Adrenal gland (tissue), 12 donors: ENCODE data around the gene TMEM130. TPM values are rescaled to one million over a fixed set of nuclear protein-coding genes. Genes with fewer than 3 reads are reported as not detected.

Experiments used
- DNase-seq, 7 donors: peaks; one replicate each; pipeline ENCODE4 v3.0.0-alpha.2; 2019 to 2020
- H3K27ac ChIP-seq, 5 donors: fragments of 200-600 bp; sonication (generic) in 4 of 5; 1 replicate in 3 of 5; 2 replicates in 2 of 5; pipeline versions ENCODE4 v1.5.1 to v1.8.0; 2016 to 2020; ENCODE audit warnings: mild to moderate bottlenecking in 1 of 5
- H3K27me3 ChIP-seq: fragments of 200-600 bp; 2 replicates; pipeline ENCODE4 v1.8.0; 2021
- H3K36me3 ChIP-seq, 2 donors: fragments of 200-600 bp; replicated peaks in 1 of 2; 1 replicate in 1 of 2; 2 replicates in 1 of 2; pipeline versions ENCODE4 v1.5.1 to v1.8.0; 2018 to 2022
- H3K4me1 ChIP-seq, 2 donors: fragments of 200-600 bp; replicated peaks in 1 of 2; 1 replicate in 1 of 2; 2 replicates in 1 of 2; pipeline versions ENCODE4 v1.5.1 to v1.8.0; 2018 to 2021
- H3K4me3 ChIP-seq, 4 donors: fragments of 200-600 bp; sonication (generic) in 3 of 4; one replicate each; pipeline ENCODE4 v1.5.1; 2016 to 2018
- H3K9me3 ChIP-seq, 3 donors: fragments of 200-600 bp; sonication (generic) in 1 of 3; replicated peaks in 1 of 3; 1 replicate in 2 of 3; 2 replicates in 1 of 3; pipeline versions ENCODE4 v1.5.1 to v1.8.0; 2016 to 2021
- CTCF ChIP-seq, 6 experiments: fragments of 450-650 bp in 4 of 6; fragments of 200-600 bp in 2 of 6; sonication (generic) in 1 of 6; IDR thresholded peaks; 1 replicate in 5 of 6; 2 replicates in 1 of 6; pipeline versions ENCODE4 v1.5.1 to v1.8.0; 2016 to 2021; ENCODE audit warnings: antibody characterized with exemption in 6 of 6, mild to moderate bottlenecking in 2 of 6, moderate library complexity in 1 of 6
- POLR2A ChIP-seq, 2 donors: fragments of 450-650 bp; IDR thresholded peaks; one replicate each; pipeline ENCODE4 v1.6.1; 2017; ENCODE audit warnings: antibody characterized with exemption in 2 of 2, mild to moderate bottlenecking in 2 of 2, moderate library complexity in 1 of 2
- WGBS, 4 donors: extraction: QIAGEN DNeasy Blood & Tissue Kit in 2 of 4; methylation state at CpG; one replicate each; pipeline versions ENCODE4 v1.1.5 to v1.1.7; 2013 to 2017; 5-methylcytosine and 5-hydroxymethylcytosine counted together
- intact Hi-C, 2 donors: fragments of 100-400 bp; cut with DNase I; formaldehyde crosslinking; loops; one replicate each; pipeline versions ENCODE4 v1.14.1 to v1.15.0; 2022 to 2023
- polyA plus RNA-seq, 3 donors: library from polyadenylated mRNA; stranded (reverse); fragments of 200-250 nt in 2 of 3; fragments of 350-450 nt in 1 of 3; fragmentation: Illumina TruSeq in 1 of 3; extraction: RNeasy Lipid Tissue Mini Kit (QIAGEN cat#74804) in 1 of 3; gene quantifications; one replicate each; pipeline ENCODE4 v1.2.3, GENCODE V29; 2013 to 2014
- total RNA-seq, 9 donors: library from RNA; depleted of rRNA in 4 of 9; stranded (reverse); fragments of >200 nt in 4 of 9; fragments of 120-200 nt in 1 of 9; fragmentation: NEBNext Ultra II Directional in 1 of 9; extraction: Animal tissue kit (Norgen Biotek cat#: 25700) in 1 of 9; gene quantifications; one replicate each; pipeline versions ENCODE4 v1.1.0 to v1.2.4, GENCODE V29; 2013 to 2023
- donor health status: healthy with polysubstance abuse.
- donor health status: Bipolar disorder and iron deficiency.
- donor health status: DM: yes; HTN: yes; CAD: no.
- donor health status: DM: no; HTN: no; CAD: no.
- donor health status: DM: no; HTN: no; CAD: no.
- donor health status: DM: yes; HTN: yes; CAD: no.

The TMEM130 gene
- total and polyA plus RNA-seq, 12 donors: 0.65 to 38.5 (median 12.2) TPM; not detected in 2

GRCh38 chr7:98866351-98866750, 3.5 kb downstream of the TMEM130 start:
- H3K4me3 ChIP-seq: no peak overlapping the region
- H3K27me3 ChIP-seq: peaks cover 16% of the 10 kb centered on the region
- H3K4me1 ChIP-seq: peaks cover 0 to 5% of the 10 kb centered on the region in 2 donors
- no peak for DNase-seq
- intact Hi-C loops: no loop called here
- no peak overlapping the region for H3K27ac ChIP-seq
- TF ChIP-seq CTCF (IDR thresholded peaks at IDR 0.05): no peak
- H3K9me3 ChIP-seq: no peaks in the 10 kb centered on the region
- H3K36me3 ChIP-seq: no peaks in the 10 kb centered on the region
- 89 to 92% (median 91%) methylated on average over 9 to 12 of the region's 12 CpGs for WGBS, 4 donors

GRCh38 chr7:98864731-98865453, 4.9 kb downstream of the TMEM130 start:
- no peaks in the 10 kb centered on the region for H3K9me3 ChIP-seq
- DNase-seq: no peak
- no peak overlapping the region for H3K4me3 ChIP-seq
- H3K4me1 ChIP-seq: no peaks in the 10 kb centered on the region
- peaks cover 8% of the 10 kb centered on the region for H3K27me3 ChIP-seq
- TF ChIP-seq POLR2A (IDR thresholded peaks at IDR 0.05) (no peak), CTCF (IDR thresholded peaks at IDR 0.05) (no peak)
- WGBS, 4 donors: 71 to 76% (median 75%) methylated on average over 12 to 14 of the region's 14 CpGs
- no peak overlapping the region for H3K27ac ChIP-seq
- intact Hi-C loops: no loop called here
- H3K36me3 ChIP-seq: no peaks in the 10 kb centered on the region

GRCh38 chr7:98863601-98864000, 6.2 kb downstream of the TMEM130 start:
- H3K4me1 ChIP-seq: no peaks in the 10 kb centered on the region
- H3K9me3 ChIP-seq: no peaks in the 10 kb centered on the region
- 76 to 92% (median 87%) methylated on average over 2 of the region's 2 CpGs for WGBS, 4 donors
- H3K27ac ChIP-seq: no peak overlapping the region
- no peaks in the 10 kb centered on the region for H3K27me3 ChIP-seq
- no peaks in the 10 kb centered on the region for H3K36me3 ChIP-seq
- no peak for DNase-seq
- intact Hi-C loops: no loop called here
- no peak for TF ChIP-seq POLR2A (IDR thresholded peaks at IDR 0.05)
- TF ChIP-seq CTCF (IDR thresholded peaks at IDR 0.05): no peak
- H3K4me3 ChIP-seq: no peak overlapping the region

GRCh38 chr7:98862716-98863420, 6.9 kb downstream of the TMEM130 start:
- intact Hi-C loops: no loop called here

More at GRCh38 chr7:98862716-98863420, 6.9 kb downstream of the TMEM130 start:
- Histone ChIP-seq H3K4me1 (no peaks in the 10 kb centered on the region), H3K27me3 (no peaks in the 10 kb centered on the region), H3K4me3 (no peak overlapping the region), H3K9me3 (no peaks in the 10 kb centered on the region), H3K36me3 (no peaks in the 10 kb centered on the region), H3K27ac (no peak overlapping the region)
- TF ChIP-seq CTCF (IDR thresholded peaks at IDR 0.05) (no peak), POLR2A (IDR thresholded peaks at IDR 0.05) (no peak)
- WGBS, 4 donors: 93 to 95% (median 94%) methylated on average over 21 to 29 of the region's 29 CpGs
- no peak for DNase-seq
